Left kidney (tissue), 2 donors: ENCODE data around the gene USP31. TPM values are rescaled to one million over a fixed set of nuclear protein-coding genes. Genes with fewer than 3 reads are reported as not detected.
"Not testable (repeated sequence)": the region's sequence is repeated elsewhere in the genome, so short reads cannot be mapped to it uniquely, and the experiment has no call there.

Experiments used
- DNase-seq: peaks from one replicate; pipeline ENCODE4 v3.0.0-alpha.2; 2013
- polyA plus RNA-seq: library from polyadenylated mRNA; unstranded; fragments of 120-200 nt; gene quantifications from one replicate; pipeline ENCODE4 v1.2.1, GENCODE V29; 2013; ENCODE audit not compliant: insufficient read length

The USP31 gene
- polyA plus RNA-seq, 1 donor, result 8.4 TPM

GRCh38 chr16:23096450-23096849 is 52.8 kb downstream of the USP31 start:
- not testable (repeated sequence) for DNase-seq

GRCh38 chr16:23094136-23094535 is 55.1 kb downstream of the USP31 start:
- not testable (repeated sequence) for DNase-seq

- DNase-seq, result no peak
Observed at GRCh38 chr16:23092801-23093117, 56.5 kb downstream of the USP31 start.

GRCh38 chr16:23092072-23092800 is 57.0 kb downstream of the USP31 start:
- no peak for DNase-seq

- no peak for DNase-seq
Observed at GRCh38 chr16:23089111-23089510, 60.1 kb downstream of the USP31 start.

- no peak for DNase-seq
Observed at GRCh38 chr16:23088018-23088417, 61.2 kb downstream of the USP31 start.

GRCh38 chr16:23085949-23086348 is 63.3 kb downstream of the USP31 start:
- DNase-seq, result no peak

- DNase-seq, result no peak
Observed at GRCh38 chr16:23082161-23082788, 67.0 kb downstream of the USP31 start.

GRCh38 chr16:23081675-23082119 is 67.6 kb downstream of the USP31 start:
- DNase-seq, result no peak

- DNase-seq, result no peak
Observed at GRCh38 chr16:23080747-23081146, 68.5 kb downstream of the USP31 start.

- no peak for DNase-seq
Observed at GRCh38 chr16:23080329-23080728, 68.9 kb downstream of the USP31 start.

- DNase-seq, result no peak
Observed at GRCh38 chr16:23079675-23080301, 69.5 kb downstream of the USP31 start.

GRCh38 chr16:23074423-23074822 is 74.8 kb downstream of the USP31 start:
- no peak for DNase-seq

GRCh38 chr16:23072769-23073549 is 76.3 kb downstream of the USP31 start:
- no peak for DNase-seq

- DNase-seq, result no peak
Observed at GRCh38 chr16:23072084-23072599, 77.1 kb downstream of the USP31 start.

- DNase-seq, result no peak
Observed at GRCh38 chr16:23071196-23072083, 77.8 kb downstream of the USP31 start.

- no peak for DNase-seq
Observed at GRCh38 chr16:23069844-23070243, 79.4 kb downstream of the USP31 start.

- no peak for DNase-seq
Observed at GRCh38 chr16:23068079-23068736, 81.0 kb downstream of the USP31 start.

GRCh38 chr16:23066676-23067075 is 82.6 kb downstream of the USP31 start:
- no peak for DNase-seq

- DNase-seq, result no peak
Observed at GRCh38 chr16:23064639-23065038, 84.6 kb downstream of the USP31 start.

GRCh38 chr16:23062524-23062923 is 86.7 kb downstream of the USP31 start:
- no peak for DNase-seq
